Hypothalamus (tissue), 51 donors: Measurements from ENCODE around the gene NDUFB4.

ENCODE experiments used
- DNase-seq, 51 donors: peaks; one replicate each; lab custom pipeline; 2025; lab: John Stamatoyannopoulos, UW

The NDUFB4 gene

DNA sequence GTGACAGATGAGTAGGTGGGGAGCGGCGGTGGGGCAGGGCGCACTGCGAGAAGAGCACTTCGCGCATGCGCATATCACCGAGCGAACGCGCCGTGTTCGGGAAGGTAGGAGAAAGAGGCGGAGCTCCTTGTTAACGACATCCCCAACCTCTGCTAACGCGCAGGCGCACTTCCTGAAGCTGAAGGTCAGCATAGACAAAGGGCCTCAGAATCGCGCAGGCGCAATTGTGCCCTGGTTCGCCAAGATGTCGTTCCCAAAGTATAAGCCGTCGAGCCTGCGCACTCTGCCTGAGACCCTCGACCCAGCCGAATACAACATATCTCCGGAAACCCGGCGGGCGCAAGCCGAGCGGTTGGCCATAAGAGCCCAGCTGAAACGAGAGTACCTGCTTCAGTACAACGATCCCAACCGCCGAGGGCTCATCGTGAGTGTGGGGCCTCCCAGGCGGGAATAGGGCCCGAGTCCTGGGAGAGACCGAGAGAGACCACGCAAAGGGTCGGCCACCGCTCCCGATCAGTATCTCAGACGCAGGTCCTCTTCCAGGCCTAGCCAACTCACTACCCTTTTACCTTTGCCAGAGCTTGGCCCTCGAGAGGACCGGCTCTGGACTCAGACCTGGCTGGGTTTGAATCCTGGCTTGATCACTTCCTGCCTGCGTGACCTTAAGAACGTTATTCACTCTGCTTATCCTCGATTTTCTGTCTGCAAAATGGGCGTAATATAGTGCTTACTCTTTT is at the start of gene NDUFB4:
NDUFB4 (plus strand) TSS at position 221 of the 737 bp plus-strand sequence; CDS start at position 245, 24 bp downstream.
- peak; percentile 80 to 98 (median 94) for DNase-seq

DNA sequence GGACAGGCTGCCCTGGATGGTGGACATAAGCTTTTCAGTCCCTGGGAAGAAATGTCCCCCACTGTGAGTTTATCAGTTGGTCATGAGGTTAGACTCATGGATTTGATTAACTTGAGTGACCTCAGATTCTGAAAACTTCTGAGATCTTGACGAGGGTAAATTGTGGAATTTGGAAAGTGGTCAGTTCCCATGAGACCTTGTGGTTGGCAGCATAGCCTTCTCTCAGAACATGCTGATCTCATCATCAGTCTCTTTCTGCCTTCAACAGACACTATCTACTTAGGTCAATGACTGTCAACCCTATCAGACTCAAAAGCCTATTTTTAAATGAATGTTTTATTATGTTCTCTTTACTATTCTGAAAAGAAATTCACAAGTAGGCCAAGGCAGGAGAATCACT is 45.6 kb upstream of the NDUFB4 start:
- no peak for DNase-seq

DNA sequence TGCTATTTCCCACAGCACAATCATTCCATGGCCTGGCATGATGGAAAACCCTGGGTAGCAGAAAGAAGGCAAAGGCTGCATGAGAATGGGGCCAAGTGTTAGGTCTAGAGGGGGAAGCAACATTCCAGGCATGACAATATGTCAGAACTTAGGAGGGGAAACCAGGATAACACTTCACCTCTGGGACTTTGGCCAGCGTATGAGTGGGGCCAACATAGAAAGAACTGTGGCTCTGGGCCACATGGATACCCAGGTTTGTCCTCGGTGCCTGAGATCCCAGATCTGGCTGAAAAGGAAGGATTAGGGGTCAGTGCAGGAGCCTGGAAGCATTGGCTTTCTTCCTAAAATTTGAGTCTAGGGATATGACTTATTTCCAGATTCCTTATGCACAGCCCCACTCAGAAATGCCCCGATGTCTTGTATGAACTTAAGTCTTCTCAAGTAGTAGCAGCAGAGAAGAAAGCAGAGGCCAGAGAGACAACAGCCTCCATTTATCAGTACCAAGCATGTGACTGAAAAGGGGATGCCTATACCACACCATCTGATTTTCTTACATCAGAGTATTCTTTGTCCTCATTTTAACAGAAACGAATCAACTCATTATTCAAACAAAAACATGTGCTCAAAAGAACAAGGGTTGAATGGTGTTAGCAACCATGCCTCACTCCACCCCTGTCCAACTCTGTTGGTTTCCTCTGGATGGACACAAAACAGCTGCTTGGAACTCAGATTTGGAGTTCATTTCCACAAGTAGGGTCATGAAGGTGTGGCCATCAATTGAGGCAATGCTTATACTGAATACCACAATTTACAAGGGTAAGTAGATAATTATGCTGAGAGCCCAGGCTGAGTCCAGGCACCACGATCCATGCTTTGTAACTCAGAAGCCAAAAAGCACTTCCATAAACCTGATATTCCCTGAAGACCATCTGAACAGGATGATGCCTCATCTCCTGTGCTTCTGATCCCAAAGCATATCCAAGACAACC is 43.7 kb upstream of the NDUFB4 start:
- no peak for DNase-seq

DNA sequence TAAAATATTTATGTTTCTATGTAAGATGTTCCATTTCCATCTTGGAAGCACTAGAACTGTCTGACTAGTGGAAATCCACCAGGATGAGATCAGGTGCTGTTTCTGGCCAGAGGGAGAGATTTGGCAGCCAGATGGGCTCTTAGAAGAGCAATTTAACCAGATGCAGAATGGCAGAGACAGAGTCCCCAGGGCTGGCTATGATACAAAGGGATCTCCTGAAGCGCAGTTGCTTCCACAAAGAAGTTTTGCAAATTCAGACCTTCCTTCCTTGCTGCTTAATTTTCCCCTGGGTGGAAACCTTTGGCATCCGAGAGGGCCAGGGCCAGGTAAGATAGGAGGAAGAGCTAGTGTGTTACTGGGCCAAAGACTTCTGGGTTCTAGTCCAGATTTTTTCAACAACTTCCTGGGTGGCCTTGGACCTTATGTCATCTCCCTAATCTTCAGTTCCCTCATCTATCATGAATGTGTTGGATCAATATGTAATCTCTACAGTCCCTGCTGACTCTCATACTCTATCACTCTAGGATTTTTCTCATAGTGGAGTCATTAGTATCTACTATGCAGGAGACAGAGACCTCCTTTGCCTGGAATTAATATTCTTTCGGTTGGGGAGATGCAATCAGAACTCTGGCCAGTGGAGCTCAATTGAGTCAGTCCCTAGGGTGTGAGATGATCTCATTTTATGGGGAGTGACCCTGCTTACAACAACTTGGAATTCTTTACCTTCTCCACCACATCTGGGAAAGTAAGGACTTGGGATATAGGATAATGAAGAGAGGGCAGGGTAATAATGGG is 41.1 kb upstream of the NDUFB4 start:
- no peak for DNase-seq

DNA sequence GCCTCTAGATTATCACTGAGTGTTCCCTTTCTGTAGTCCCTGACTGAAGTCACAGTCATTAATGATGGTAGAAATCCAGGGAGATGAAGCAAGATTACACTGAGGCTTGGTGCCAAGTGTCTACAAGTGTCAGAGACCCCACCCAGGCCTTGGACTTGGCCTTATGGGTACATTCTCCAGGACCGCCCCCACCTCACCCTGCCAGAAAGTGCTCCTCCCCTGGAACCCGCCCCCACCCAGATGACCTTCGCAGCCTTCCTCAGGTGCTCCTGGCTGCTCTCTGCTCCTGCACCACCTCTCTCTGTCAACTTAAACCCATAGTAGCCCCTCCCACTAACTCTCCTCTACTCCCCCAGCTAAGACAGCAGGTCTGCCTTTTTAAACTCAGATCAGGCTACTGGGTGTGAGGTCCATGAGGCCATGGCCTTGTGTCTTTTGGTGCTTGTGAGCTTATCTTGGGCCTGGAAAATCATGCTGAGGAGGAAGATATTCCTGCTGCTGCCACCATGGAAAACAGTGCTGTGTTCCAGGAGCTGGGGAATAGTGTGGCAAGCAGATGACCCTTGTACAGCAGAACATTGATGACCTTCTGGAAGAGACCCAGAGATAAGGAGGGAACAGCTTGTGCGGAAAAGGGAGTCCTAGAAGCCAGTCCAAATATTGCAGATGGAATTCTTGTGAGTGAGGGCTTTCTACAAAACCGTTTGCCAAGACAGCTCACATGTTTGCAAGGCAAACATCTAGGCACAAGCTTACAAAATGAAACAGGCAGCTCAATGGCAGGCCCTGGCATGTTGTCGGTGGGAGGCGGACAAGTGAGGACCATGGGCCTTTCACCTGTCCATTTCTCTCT is 40.3 kb upstream of the NDUFB4 start:
- DNase-seq = no peak

DNA sequence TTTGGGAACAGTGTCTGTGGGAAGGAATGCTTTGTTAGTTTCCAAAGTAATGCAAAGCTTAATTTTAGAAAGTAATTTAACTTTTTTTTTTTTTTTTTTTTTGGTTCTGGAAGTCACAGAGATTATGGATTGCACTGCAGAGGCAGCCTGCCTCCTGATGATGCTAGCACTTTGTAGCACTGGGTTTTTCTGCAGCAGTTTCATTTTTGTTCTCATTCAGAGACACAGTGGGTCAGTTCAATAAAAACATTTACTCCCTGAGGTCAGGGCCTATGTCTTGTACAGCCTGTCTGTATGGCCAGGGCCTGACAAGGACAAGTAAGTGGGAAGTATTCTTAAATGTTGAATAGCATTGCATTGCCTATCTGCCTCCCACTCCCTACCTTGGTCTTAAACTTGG is 39.0 kb upstream of the NDUFB4 start:
- no peak for DNase-seq

DNA sequence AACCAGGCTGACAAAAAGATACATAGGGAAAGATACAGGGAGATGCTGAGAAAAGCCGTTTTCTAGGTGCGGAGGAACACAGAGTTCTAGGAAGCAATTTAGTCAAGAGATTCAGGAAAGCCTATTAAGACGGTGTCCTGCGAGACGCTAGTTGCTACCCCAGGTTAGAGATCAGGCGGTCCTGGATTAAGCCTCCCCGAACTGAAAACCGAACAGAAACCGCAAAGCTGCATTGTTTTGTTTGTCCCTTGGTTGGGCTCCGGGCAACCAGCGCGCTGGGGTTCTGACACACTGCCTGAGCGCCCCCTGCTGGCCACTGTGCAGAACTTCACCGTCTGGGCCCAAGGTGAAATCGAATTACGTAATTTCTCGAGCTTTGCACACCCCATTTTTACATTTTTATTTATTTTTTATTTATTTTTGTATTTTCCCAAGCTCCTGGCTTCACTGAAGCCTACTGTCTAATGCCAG is 37.3 kb upstream of the NDUFB4 start:
- peak; percentile 21 to 89 (median 73) for DNase-seq

DNA sequence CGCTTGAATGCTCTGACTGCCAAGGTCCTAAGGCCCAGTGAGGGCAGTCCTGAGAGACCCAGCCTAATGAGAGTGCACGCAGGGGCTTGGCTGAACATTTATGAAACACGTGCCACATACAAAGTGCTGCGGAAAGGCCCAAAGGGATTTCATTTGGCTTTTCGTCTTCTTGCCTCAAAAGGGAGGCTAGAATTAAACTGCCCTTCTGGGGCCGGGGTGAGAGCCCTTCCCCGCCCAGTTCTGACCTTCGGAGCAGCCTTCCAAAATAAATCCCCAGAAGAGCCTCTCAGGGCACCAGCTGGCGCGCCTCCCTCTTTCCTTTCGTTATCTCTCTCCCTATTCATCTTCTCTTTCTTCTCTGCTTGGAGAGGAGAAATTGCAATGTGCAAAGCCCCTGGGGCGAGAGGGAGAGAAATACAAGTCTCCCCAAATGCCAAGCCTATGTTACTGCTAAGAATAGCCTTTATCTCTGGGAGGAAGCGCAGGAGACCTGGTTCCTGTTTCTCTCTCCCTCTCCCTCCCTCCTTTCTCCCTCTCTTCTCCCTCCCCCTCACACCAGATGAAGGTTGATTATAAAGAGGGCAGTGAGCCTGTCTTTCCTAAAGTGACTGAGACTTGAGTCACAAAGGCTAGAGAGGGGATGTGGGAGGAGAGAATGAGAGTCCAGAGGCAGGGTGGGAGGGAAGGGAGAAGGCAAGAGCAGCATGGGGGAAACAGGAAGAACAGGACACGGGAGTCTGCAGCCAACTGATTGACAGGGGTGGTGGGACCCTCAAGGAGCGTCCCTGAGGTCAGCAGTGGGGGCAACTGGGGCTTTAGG is 36.7 kb upstream of the NDUFB4 start:
- peak in 5 of 51 donors; percentile 39 to 79 (median 49) for DNase-seq

DNA sequence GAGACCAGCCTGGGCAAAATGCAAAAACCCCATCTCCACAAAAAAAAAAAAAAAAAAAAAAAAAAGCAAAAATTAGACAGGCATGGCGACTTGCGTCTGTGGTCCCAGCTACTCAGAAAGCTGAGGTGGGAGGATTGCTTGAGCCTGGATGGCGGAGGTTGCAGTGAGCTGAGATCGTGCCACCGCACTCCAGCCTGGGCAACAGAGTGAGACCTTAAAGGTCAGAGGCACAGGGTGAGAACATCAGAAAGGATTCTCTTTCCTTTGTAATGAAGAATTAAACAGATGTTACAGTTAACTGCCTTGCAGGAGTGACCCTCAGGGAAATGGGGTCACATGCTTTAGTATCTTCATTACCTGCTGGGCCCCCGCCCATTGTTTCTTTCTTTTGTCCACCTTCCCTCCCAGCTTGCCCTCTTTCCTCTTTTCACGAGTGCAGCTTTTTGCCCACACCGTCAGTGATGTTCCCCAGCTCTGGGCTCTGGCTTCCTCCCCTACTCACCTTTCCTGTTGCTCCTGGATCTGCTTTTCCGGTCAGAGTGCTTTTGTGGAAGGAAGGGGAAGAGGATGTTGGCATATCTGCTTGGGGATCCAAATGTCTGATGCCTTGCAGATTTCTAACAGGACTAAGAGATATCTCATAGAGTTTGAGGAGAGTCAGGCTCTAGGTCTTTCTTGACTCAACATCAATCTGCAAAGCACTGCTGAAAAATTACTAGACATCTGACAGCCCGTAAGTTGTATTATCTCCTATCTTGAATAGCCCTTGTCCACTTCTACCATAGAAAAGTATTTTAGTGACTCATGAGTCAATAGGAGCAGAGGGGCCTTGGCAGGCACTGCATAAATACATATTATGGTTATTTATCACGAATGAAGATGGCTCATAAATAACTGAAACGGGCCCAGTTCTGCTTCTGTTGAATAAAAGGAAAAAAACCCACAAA is 35.6 kb upstream of the NDUFB4 start:
- DNase-seq = no peak

DNA sequence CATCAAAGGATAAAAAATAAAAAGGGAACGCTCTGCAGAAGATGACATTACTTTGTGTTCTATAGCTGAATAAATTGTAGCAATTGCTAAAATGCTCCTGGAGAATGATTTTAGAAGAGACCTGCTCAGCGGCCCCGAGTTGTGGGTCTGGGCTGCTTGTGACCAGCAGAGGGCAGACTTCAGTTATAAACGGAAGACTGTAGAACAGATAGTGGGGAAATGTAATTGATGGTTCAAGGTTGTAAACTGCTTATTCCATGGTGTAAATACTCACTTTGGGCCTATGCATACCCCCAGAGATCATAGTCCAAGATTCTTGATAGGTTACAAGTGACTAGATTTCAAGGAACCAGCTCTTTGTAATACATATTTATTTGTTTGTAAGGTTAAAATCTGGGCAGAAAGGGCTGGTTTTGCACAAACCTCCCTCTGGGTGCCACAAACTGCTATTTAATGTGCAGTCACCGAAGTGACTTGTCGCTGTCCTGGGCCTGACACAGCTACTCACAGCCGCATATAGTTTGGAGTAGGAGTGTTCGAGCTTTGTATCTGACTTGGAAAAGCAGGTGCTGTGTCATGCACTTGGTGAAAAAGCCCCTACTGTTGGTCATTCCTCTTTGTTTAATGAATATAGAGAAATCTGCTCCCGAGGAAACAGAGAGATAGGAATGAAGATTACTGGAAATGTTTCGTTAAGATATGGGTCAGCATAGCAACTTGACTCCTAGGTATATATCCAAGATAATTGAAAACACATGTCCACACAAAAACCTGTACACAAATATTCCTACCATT is 34.7 kb upstream of the NDUFB4 start:
- peak in 35 of 51 donors; percentile 6 to 75 (median 52) for DNase-seq

DNA sequence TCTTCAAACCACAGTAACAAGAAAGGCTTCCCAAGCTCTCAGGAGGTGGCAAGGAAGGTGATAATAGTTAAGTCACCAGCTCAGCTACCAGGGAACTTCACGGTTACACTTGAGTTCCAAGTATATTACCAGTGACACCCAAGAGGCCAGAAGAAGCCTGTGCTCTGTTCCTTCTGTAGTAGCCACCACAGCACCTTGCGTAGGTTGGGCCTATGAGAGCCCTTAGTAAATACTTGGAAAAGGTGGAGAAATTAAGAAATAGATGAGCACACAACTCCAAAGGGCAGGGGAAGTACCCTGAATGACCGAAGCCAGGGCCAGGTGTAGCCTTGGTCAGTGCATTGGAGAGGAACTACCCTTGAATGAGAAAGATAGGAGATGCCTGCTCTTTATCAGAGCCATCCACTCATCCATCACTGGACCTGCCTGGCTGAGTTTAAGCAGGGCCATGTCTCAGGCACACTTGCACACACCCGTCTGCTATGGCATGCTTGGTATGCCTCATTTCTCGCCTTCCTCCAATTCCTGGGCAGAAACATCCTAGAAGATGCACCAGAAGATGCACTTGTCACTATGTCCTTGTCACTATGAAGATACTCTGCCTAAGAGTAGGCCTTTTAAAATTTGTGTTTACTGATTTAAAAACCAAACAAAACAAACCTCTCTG is 32.6 kb upstream of the NDUFB4 start:
- no peak for DNase-seq

DNA sequence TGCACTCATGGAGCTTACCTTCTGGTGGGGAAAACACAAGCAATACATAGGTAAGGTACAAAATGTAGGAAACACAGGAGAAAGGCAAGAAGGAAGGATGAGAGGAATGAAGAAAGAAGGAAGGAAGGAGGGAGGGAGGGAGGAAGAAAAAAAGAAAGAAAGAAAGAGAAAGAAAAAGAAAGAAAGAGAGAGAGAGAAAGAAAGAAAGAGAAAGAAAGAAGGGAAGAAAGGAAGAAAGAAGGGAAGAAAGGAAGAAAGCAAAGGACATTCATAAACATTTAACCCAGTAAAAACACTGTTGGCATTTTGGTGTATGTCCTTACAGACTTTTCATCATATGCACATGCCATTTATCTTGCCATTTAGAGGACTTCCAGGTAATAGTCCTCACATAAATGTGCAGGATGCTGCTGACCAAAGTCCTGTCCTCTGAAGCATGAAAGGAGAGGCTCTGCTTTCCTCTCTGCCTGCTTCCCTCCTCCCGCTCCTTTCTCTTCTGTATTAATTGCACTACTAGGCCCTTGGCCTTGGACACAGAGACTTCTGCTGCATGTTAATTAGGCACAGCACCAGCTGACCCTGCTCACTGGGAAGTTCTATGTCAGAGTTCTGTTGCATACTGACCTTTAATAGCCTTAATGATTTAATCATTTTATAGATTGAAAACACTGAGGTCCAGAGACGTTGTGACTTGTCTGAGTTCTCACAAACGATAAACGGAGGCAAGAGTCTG is 29.7 kb upstream of the NDUFB4 start:
- peak in 22 of 51 donors; percentile 7 to 68 (median 32) for DNase-seq

DNA sequence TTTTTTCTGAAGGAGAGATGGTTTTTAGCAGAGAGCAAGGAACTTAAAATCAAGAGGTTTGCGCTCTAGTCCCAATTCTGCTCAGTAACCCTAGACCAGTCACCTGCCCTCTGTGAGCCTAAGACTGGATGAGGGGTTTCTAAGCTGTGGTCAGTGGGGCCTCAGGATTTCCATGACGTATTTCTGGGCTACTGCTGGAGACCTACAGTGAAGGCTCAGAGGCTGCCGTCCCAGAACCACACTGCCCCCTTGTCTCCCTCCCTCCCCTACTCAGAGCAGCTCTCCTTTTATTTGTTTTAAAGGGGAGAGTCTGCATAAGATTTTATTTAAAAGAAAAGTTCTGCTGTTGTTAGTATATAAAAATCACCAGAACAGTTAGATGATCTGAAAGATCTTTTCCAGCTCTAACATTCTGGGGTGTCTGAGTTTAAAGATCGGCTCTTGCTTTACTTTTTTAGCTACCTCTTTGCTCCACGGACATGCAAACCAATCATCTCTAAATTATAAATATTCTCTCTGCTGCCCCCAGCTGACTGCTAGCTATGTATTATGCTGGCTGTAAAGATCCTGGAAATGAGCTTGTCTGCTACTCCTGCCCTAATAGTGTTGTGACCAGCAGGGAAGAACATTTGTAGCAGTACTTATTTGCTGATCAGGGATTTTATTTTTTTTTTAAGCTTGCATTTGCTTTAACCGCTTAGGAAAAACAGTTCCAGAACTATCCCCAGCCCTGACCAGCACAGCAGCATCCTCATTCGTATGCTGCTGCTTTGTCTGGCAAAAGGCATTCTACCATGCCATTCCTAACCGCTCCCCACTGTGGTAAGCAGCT is 28.6 kb upstream of the NDUFB4 start:
- peak in 15 of 51 donors; percentile 4 to 55 (median 12) for DNase-seq

DNA sequence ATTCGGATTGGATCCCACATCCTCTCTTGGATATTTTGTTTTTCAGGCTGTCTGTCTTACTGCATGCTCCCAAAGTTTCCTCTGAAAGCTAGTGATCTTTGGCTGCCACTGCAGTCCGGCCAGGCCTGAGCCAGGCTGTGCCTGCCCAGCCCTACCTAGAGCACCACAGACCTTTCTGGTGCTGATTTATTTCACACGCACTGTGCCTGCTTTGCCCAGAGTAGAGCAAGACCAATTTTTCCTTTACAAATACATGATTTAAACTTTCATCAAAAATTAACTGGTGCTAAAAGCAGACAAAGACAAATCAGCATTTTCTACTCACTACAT is 28.0 kb upstream of the NDUFB4 start:
- peak in 3 of 51 donors; percentile 13 to 55 (median 35) for DNase-seq

DNA sequence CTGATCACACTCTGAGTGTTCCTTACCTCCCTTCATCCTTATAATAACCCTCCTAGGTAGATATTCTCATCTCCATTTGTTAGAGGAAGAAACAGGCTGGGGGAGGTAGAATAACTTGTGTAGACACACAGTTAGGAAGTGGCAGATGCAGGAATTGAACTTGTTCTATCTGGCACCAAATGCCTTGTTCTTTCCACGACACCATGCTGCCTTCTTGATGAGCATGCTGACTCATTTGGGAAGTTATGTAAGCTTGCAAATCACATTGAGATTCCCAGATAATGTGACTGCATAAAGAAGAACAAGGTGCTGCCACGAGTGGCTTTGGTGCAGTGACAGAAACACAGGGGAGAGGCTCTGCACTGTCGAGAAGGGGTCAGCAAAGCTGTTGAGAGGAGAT is 27.5 kb upstream of the NDUFB4 start:
- peak in 3 of 51 donors; percentile 6 to 40 (median 8) for DNase-seq
